GM21723 (cell line): ENCODE results near the gene SPATA12.

Experiments
- ATAC-seq: cut with Tn5 transposase; IDR thresholded peaks from one replicate; pipeline ENCODE4 v1.9.1; 2021; ENCODE audit warnings: mild to moderate bottlenecking, moderate library complexity; ENCODE audit not compliant: unreplicated experiment

SPATA12 gene, protein sequence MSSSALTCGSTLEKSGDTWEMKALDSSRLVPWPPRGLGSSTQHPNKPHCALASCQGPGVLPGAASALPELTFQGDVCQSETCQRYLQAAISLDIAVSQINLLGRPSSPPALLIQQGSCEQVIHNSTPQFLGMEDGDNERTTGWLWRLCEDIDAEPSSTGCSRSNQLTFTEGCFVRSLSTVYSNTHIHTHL

GRCh38 chr3:57060089-57060821, at the start of gene SPATA12:
TSS of gene SPATA12 (plus strand) at chr3:57060664. CDS start at chr3:57073695, 13,031 bp downstream.
- ATAC-seq = no peak

DNA sequence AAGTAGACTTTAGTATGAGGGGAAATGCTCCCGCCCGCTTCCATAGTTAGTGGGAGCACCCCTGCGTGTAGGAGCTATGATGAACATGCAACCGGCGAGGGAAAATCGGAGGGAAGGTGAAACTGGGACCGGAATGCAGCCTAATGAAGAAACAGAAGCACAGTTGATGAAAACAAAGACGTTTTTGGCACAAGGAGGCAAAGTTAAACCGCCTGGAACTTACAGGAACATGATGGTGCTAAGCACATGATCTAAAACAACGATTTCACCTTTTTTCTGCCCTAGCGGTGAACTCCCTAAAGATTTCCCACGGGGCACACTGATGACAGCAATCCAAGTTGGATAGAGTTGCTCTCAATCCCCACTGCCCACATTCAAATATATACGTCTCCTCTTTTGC, 49.4 kb upstream of the SPATA12 start:
- ATAC-seq = no peak

DNA sequence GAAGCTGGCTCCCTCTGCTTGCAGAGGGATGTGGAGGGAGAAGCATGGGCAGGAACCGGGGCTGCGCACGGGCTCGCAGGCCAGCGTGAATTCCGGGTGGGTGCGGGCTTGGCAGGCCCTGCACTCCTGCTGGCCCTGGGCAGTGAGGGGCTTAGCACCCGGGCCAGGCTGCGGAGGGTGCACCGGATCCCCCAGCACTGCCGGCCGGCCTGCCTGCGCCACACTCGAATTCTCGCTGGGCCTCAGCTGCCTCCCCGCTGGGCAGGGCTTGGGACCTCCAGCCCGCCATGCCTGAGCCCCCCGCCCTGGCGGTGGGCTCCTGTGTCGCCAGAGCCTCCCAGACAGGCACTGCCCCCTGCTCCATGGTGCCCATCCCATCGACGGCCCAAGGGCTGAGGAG, 47.6 kb upstream of the SPATA12 start:
- ATAC-seq = no peak

- no peak for ATAC-seq
Measured at GRCh38 chr3:57015350-57015729, 45.1 kb upstream of the SPATA12 start.

DNA sequence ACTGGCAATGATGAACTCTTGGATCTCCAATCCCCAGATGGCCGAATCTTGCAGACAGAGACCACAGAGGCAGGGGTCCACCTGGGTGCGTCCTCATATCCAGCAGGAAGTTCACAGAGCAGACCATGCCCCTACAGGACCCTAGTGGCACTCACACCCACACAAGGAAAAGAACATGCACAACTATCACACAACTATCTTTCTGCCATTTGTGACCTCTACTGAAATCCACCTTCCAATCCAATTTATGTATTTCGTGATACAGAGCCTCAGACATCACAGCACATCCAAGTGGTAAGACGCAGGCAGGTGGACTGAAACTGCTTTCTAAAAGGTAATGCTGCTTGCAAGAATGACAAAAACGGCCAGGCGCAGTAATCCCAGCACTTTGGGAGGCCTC, 44.6 kb upstream of the SPATA12 start:
- no peak for ATAC-seq

- ATAC-seq = no peak
Measured at GRCh38 chr3:57017459-57017845, 43.0 kb upstream of the SPATA12 start.

- ATAC-seq = no peak
Measured at GRCh38 chr3:57018246-57018645, 42.2 kb upstream of the SPATA12 start.

GRCh38 chr3:57019057-57019456, 41.4 kb upstream of the SPATA12 start:
- ATAC-seq = no peak

DNA sequence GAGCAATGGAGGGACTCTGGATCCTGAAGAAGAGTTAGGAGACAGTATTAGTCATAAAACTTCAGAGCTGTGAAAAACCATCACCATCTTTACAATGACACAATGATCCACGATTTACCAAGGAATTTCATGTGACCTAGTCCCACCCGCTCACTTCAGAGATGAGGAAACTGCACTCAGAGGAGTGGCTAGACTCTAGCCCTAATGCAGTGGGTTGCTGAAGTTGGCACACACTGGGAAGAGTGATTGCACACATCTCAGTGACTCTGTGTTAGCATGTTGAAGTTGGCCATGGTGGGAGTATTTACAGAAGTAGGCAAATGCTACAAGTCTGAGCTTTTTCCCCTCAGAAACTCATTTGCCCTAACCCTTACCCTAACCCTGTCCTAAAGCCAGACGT, 35.2 kb upstream of the SPATA12 start:
- ATAC-seq = no peak

DNA sequence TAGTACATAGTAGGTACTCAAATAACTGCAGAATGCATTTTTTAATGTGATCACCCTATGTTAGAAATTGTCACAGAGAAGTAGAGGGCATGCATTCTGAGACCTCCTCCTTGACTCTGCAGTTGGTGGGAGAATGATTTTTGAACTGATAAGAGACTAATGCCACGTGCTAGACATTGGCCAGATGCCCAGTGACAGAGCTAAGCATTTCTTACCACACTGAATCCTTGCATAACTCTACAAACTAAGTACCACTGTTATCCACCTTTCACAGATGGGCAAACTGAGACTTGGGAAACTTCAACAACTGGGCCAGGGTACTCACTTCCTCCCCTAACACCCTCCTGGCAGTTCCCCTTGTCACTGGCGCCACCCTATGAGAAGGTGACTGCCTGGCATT, 33.5 kb upstream of the SPATA12 start:
- ATAC-seq = no peak

GRCh38 chr3:57029383-57029782, 31.1 kb upstream of the SPATA12 start:
- no peak for ATAC-seq

- ATAC-seq = no peak
Measured at GRCh38 chr3:57029924-57030323, 30.5 kb upstream of the SPATA12 start.

DNA sequence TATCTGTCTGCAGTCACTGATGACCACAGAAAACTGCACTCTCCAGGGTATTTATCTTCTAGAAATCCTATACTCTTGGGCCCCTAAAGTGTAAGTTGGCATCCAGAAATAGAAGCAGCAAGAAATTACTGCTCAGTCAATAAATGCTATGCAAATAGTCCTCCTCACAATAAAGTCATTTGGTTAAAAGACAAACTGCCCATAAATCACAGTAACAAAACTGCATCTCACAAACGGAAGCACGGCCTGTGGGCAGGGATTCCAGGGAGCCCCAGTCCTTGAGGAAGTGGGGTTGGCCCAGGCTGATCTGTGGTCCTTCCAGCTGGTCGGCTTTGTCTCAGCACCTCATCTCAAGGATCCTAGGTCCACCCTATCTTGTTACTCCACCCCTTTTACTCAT, 29.7 kb upstream of the SPATA12 start:
- no peak for ATAC-seq

- ATAC-seq = no peak
Measured at GRCh38 chr3:57031631-57032541, 28.6 kb upstream of the SPATA12 start.

GRCh38 chr3:57036952-57037351, 23.5 kb upstream of the SPATA12 start:
- ATAC-seq = no peak

GRCh38 chr3:57038466-57039164, 21.8 kb upstream of the SPATA12 start:
- ATAC-seq = no peak

- no peak for ATAC-seq
Measured at GRCh38 chr3:57041674-57042073, 18.8 kb upstream of the SPATA12 start.

DNA sequence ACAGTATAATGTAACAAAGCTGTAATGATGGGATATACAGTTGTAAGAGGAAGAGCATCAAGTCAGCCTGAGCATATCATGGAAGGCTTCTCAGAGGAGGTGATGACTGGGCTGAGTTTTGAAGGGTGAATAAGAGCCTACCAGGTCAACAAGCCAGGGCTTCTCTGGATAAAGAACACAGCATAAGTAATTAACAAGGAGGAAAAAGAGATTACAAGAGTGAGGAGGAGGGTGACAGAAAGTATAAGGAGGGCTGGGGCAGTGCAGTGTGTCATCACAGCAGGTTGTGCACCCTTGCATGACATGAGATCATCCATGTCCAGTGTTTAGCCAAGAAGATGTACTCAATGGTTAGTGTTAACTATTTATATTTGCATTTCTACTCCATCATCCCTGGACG, 16.9 kb upstream of the SPATA12 start:
- no peak for ATAC-seq

DNA sequence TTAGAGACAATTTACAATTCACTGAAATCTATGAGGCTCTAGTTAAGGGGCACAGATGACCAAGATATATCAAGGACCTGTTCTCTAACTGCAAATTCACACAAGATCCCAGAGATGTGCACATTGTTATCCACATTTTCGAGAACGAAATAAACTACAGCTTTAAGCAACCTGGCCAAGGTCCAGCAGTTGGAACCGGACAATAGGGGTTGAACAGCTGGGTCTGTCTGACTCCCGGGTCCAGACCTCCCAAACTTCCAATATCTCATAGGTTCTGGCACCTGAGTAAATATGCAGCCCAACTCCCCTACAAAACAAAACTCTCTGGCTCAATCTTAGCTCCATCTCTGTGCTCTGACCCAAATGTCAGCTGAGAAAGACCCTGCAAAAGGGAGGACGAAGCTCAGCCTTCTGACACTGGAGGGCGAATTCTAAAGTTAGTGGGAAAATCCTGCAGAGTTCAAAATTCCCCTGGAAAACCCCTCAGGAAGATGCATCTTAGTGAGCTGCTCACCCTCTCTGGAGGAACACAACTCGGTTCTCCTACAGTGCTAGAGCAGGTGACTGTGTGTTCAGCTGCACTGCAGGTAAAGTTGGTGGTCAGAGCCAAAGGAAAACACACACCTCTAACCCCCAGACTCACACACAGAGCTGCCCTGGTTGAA, 14.2 kb upstream of the SPATA12 start:
- ATAC-seq = no peak

- ATAC-seq = no peak
Measured at GRCh38 chr3:57048052-57048671, 12.3 kb upstream of the SPATA12 start.
